ENCODE results near the gene SEL1L. TPM values are rescaled to one million over a fixed set of nuclear protein-coding genes. Genes with fewer than 3 reads are reported as not detected.
"Not testable (repeated sequence)": the region's sequence is repeated elsewhere in the genome, so short reads cannot be mapped to it uniquely, and the experiment has no call there.

SEL1L gene
- total RNA-seq, 1 experiment from 2014 or later, result 41.4 TPM

GRCh38 chr14:81471062-81471461 lies 62.6 kb downstream of the SEL1L start:
- TF ChIP-seq ZFX (IDR thresholded peaks at IDR 0.05), result no peak
- no peak for TF ChIP-seq POLR2AphosphoS5 (IDR thresholded peaks at IDR 0.05; ENCODE audit: low read depth, low read length)
- TF ChIP-seq RAD21 (IDR thresholded peaks at IDR 0.05; ENCODE audit: low read depth), result no peak
- TF ChIP-seq CTCF (IDR thresholded peaks at IDR 0.05 in 2 of 3, conservative IDR thresholded peaks at IDR 0.05 in 1 of 3; ENCODE audit: borderline replicate concordance in 1 of 3, insufficient read depth in 1 of 3, low read depth in 2 of 3, low read length in 2 of 3), result no peak
- no peak for TF ChIP-seq SP1 (IDR thresholded peaks at IDR 0.05; ENCODE audit: low read depth)
- no peak for TF ChIP-seq ZNF274 (IDR thresholded peaks at IDR 0.05; ENCODE audit: low read depth, low read length)
- no peak for TF ChIP-seq EGR1 (IDR thresholded peaks at IDR 0.05; ENCODE audit: low read depth)
- no peak for TF ChIP-seq ATF3 (IDR thresholded peaks at IDR 0.05)
- no peak for TF ChIP-seq EZH2 (IDR thresholded peaks at IDR 0.05)
- TF ChIP-seq MAX (IDR thresholded peaks at IDR 0.05), result no peak

GRCh38 chr14:81470557-81470826 lies 63.2 kb downstream of the SEL1L start:
- intact Hi-C loops (cut with micrococcal nuclease), result not testable (repeated sequence)

More at GRCh38 chr14:81471062-81471461, 62.6 kb downstream of the SEL1L start:
- DNase-seq (ENCODE audit: low read depth, low spot score) (no peak), ATAC-seq (no peak)
- ChIA-PET CTCF (no interaction called here), RAD21 (ENCODE audit: low non-redundant PET in 1 of 2, low total read pairs in 2 of 2, uncharacterized antibody in 2 of 2, unreplicated experiment in 2 of 2) (interaction anchor here in 1 of 2 experiments (0.7 kb wide), 1 partner anchor 147 kb away, joined by 6 read pairs; no protein-coding TSS in a partner anchor), POLR2A (no interaction called here)
- Histone ChIP-seq H3K27ac (ENCODE audit: low read depth, low read length) (no peak overlapping the region), H3K4me3 (replicated peaks in 1 of 2; ENCODE audit: low read depth in 1 of 2, low read length in 2 of 2) (no peak overlapping the region), H3K4me1 (ENCODE audit: control insufficient read depth in 1 of 2, insufficient read depth in 2 of 2, low read length in 2 of 2) (peaks cover 0 to 13% of the 10 kb centered on the region in 2 experiments; a peak in 2 of 4 replicates), H3K36me3 (ENCODE audit: control insufficient read depth in 1 of 2, insufficient read depth in 2 of 2, low read length in 2 of 2) (no peaks in the 10 kb centered on the region), H3K9ac (ENCODE audit: low read length) (no peak overlapping the region), H2AFZ (ENCODE audit: low read depth, low read length, poor library complexity, severe bottlenecking) (no peak overlapping the region), H3K27me3 (ENCODE audit: insufficient read depth, low read length) (no peaks in the 10 kb centered on the region), H3K9me2 (ENCODE audit: insufficient read depth) (no peaks in the 10 kb centered on the region), H3K79me2 (ENCODE audit: insufficient read depth, low read length) (no peaks in the 10 kb centered on the region), H3K9me3 (ENCODE audit: control insufficient read depth in 1 of 2, insufficient read depth in 1 of 2, low read depth in 1 of 2, low read length in 2 of 2) (no peaks in the 10 kb centered on the region), H4K20me1 (ENCODE audit: insufficient read depth) (no peaks in the 10 kb centered on the region), H3K4me2 (ENCODE audit: low read length) (no peak overlapping the region)
- BruUV-seq (replicated peaks), result no TSS peak
- intact Hi-C loops (cut with micrococcal nuclease), result no loop called here

More at GRCh38 chr14:81470557-81470826, 63.2 kb downstream of the SEL1L start:
- POLR2A ChIA-PET, result interaction anchor here (0.8 kb wide), 1 partner anchor 250 kb away, joined by 3 read pairs; the partner anchor contains the start of gene GTF2A1
- H3K9me2 ChIP-seq (ENCODE audit: insufficient read depth); H3K9me3 ChIP-seq (ENCODE audit: control insufficient read depth in 1 of 2, insufficient read depth in 1 of 2, low read depth in 1 of 2, low read length in 2 of 2); H3K4me3 ChIP-seq (replicated peaks in 1 of 2; ENCODE audit: low read depth in 1 of 2, low read length in 2 of 2); H3K27me3 ChIP-seq (ENCODE audit: insufficient read depth, low read length); H3K9ac ChIP-seq (ENCODE audit: low read length); H3K79me2 ChIP-seq (ENCODE audit: insufficient read depth, low read length); H3K4me2 ChIP-seq (ENCODE audit: low read length); H4K20me1 ChIP-seq (ENCODE audit: insufficient read depth); ATAC-seq; H3K27ac ChIP-seq (ENCODE audit: low read depth, low read length); DNase-seq (ENCODE audit: low read depth, low spot score); BruUV-seq (replicated peaks); H2AFZ ChIP-seq (ENCODE audit: low read depth, low read length, poor library complexity, severe bottlenecking); H3K36me3 ChIP-seq (ENCODE audit: control insufficient read depth in 1 of 2, insufficient read depth in 2 of 2, low read length in 2 of 2); CTCF ChIA-PET; RAD21 ChIA-PET (ENCODE audit: low non-redundant PET in 1 of 2, low total read pairs in 2 of 2, uncharacterized antibody in 2 of 2, unreplicated experiment in 2 of 2): not testable (repeated sequence)
- H3K4me1 ChIP-seq (ENCODE audit: control insufficient read depth in 1 of 2, insufficient read depth in 2 of 2, low read length in 2 of 2), result peaks cover 0 to 13% of the 10 kb centered on the region in 2 experiments; a peak in 2 of 4 replicates
